ENCODE measurements around the gene MUC3A.

The MUC3A gene

DNA sequence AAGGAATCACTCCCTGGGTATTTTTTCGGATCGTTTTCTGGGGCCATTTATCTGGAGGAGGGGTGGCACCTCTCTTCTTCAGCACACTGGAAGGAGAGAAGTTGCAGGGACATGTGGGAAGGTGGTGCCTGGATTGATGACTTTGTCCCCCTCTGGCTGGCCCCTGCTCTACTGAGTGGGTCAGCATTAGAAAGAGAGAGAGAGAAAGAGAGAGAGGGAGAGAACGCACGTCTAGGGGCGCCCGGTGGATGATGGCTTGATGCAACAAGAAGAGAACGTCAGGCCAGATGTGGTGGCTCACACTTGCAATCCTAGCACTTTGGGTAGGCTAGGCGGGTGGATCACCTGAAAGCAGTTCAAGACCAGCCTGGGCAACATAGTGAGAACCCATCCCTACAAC, 14.5 kb downstream of the MUC3A start:
- TF ChIP-seq, protein P1, sequence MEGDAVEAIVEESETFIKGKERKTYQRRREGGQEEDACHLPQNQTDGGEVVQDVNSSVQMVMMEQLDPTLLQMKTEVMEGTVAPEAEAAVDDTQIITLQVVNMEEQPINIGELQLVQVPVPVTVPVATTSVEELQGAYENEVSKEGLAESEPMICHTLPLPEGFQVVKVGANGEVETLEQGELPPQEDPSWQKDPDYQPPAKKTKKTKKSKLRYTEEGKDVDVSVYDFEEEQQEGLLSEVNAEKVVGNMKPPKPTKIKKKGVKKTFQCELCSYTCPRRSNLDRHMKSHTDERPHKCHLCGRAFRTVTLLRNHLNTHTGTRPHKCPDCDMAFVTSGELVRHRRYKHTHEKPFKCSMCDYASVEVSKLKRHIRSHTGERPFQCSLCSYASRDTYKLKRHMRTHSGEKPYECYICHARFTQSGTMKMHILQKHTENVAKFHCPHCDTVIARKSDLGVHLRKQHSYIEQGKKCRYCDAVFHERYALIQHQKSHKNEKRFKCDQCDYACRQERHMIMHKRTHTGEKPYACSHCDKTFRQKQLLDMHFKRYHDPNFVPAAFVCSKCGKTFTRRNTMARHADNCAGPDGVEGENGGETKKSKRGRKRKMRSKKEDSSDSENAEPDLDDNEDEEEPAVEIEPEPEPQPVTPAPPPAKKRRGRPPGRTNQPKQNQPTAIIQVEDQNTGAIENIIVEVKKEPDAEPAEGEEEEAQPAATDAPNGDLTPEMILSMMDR (IDR thresholded peaks at IDR 0.05; ENCODE audit: low read depth, low read length): no peak
- DNase-seq (ENCODE audit: extremely low read depth, low read depth): no peak

DNA sequence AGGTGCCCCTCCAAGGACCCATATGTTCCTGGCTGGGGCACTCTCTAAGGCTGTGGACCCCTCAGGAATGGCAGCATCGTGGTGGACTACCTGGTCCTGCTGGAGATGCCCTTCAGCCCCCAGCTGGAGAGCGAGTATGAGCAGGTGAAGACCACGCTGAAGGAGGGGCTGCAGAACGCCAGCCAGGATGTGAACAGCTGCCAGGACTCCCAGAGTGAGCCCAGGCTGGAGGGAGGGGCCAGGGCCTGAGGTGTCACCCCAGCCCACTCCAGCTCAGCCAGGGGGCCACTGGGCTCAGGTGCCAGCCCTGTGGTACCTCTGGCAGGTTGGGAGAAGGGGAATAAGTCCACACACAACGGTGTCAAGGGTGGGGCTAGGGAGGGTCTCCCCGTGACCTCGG, 15.3 kb downstream of the MUC3A start:
- TF ChIP-seq, protein P1 (IDR thresholded peaks at IDR 0.05; ENCODE audit: low read depth, low read length): no peak
- no peak for DNase-seq (ENCODE audit: extremely low read depth, low read depth)

DNA sequence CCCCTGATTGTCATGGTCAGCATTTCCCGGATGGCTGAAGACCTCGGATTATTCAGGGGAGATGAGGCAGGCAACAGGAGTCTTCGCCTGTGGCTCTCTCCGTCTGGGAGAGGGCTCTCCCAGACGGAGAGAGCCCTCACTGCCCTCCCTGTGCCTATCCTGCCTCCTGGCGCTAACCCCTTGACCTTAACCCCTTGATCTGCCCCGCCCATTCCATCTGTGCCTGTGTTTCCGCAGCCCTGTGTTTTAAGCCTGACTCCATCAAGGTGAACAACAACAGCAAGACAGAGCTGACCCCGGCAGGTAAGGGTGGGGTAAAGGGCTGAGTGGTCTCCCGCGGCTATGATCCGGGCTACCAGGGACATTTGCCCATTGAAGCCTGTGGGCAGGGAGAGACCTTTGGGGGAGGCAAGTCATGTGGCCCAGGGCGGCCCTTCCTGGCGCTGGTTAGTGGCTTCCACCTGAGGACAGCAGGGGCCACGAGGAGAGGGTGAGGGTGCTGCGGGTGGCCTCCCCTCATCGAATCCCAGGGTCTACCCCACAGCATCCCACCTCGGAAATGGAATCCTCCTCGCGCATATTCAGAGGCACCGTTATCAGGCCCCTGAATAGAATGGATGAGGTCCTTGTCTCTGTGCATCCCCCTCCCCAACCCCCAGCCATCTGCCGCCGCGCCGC, 15.8 kb downstream of the MUC3A start:
- no peak for DNase-seq (ENCODE audit: extremely low read depth, low read depth)
- TF ChIP-seq, protein P1 (IDR thresholded peaks at IDR 0.05; ENCODE audit: low read depth, low read length): no peak

DNA sequence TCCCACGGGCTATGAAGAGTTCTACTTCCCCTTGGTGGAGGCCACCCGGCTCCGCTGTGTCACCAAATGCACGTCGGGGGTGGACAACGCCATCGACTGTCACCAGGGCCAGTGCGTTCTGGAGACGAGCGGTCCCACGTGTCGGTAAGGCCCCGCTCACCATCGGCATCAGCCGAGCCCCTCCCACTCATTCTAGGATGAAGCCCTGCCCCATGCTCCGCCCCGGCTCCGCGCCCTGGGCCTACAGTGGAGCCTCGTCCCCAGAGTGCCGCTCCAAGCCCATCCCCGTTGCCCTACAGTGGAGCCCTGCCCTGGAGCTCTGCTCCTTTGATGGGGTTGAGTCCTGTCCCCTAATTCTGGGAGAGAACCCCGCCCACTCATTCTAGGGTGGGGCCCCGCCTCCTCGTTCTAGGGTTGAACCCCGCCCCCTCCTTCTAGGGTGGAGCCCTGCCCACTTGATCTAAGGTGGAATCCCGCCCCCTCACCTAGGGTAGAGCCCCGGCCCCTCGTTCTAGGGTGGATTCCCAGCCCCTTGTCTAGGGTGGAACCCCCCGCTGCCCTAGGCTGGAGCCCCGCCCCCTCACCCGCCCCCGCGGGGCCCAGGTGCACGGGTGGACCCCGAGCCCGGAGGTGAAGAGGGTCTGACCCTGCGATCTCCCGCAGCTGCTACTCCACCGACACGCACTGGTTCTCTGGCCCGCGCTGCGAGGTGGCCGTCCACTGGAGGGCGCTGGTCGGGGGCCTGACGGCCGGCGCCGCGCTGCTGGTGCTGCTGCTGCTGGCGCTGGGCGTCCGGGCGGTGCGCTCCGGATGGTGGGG, 16.6 kb downstream of the MUC3A start:
- TF ChIP-seq, protein P1 (IDR thresholded peaks at IDR 0.05; ENCODE audit: low read depth, low read length): peak; percentile 62
- DNase-seq (ENCODE audit: extremely low read depth, low read depth): no peak

DNA sequence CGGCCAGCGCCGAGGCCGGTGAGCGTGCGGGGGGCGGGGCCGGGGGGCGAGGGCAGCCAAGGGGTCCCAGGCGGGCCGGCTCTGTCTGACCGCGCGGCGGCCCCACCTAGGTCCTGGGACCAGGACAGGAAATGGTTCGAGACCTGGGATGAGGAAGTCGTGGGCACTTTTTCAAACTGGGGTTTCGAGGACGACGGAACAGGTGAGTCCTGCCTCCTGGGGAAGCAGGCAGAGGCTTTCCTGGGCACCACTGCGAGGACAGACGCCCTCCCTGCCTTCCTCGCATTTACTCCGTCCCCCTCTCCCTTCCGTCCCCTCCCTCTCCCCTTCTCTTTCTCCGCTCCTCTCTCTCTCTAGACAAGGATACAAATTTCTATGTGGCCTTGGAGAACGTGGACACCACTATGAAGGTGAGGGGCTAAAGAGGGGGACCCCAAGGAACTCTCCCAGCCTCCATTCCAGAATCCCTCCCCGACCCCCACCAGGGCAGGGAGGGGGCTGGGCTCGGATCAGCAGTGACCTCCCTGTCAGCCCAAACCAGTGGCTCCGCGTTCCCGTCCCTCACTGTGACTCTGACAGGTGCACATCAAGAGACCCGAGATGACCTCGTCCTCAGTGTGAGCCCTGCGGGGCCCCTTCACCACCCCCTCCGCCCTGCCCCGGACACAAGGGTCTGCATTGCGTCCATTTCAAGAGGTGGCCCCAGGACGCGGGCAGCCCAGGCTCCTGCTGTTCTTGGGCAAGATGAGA, 17.4 kb downstream of the MUC3A start:
- DNase-seq (ENCODE audit: extremely low read depth, low read depth): no peak
- TF ChIP-seq, protein P1 (IDR thresholded peaks at IDR 0.05; ENCODE audit: low read depth, low read length): no peak

DNA sequence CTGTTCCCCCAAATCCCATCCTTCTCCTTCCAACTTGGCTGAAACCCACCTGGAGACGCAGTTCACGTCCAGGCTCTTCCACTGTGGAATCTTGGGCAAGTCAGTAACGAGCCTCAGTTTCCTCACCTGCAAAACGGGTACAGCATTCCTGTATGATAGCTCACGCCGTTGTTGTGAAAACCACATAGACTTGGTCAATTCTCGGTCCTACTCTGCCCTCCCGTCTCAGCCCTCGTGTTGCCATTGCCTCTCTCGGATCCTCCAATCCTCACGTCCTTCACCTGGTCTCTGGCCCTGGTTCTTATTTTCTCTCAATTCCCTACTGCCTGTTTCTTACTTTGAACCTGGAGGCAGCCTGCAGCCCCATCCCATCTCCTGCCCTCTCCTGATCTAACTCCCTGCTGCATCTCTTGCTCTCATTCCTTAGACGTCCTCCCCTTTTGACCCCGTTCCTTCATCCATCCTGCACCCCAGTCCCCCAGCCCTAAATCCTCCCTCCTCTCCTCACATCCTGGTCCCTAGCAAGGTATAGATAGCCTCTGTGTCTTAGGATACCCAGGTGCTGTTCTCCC, 18.0 kb downstream of the MUC3A start:
- TF ChIP-seq, protein P1 (IDR thresholded peaks at IDR 0.05; ENCODE audit: low read depth, low read length): no peak
- DNase-seq (ENCODE audit: extremely low read depth, low read depth): no peak
